ENCODE data around the gene ARID1A.

ARID1A gene

DNA sequence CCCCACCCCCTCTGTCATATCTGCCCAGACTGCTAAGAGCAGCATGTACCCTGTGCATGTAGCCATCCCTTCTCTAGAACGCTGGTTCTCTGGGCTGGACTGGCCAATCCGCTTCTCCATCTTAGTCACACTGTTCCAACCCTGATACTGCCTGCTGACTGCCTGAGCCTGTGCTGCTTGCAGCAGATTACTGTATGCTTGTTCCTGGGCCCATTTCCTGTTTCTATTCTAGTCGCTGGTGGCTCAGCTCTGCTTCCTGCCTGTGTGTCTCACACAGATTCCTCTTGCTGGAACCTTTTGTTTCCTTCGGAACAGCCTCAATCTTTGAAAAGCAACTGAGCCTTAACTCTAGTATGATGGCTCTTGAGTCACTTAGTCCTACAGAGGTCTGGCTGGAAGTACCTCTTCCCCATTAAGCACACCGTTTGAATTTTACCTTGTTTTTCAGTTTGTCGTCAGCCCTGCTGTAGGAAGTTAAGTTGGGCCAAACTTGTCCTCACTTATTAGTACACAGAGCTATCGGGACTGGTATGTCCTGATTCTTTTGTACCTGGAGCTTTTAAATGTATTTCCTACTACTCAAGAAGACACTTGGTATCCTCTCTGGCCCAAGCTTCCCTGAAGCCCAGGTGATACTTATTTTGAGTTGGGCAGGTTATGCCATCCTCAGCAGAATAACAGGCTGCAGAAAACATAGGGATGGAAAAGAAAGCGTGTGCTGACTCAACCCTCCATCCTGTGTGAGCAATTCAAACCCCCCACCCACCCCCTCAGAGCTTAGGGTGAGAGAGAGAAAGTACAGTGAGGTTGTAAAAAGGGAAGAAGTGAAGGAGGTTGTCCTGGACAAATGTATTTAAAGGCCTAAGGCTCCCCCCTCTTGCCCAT, 48.5 kb downstream of the ARID1A start:
- TF ChIP-seq, protein P1, sequence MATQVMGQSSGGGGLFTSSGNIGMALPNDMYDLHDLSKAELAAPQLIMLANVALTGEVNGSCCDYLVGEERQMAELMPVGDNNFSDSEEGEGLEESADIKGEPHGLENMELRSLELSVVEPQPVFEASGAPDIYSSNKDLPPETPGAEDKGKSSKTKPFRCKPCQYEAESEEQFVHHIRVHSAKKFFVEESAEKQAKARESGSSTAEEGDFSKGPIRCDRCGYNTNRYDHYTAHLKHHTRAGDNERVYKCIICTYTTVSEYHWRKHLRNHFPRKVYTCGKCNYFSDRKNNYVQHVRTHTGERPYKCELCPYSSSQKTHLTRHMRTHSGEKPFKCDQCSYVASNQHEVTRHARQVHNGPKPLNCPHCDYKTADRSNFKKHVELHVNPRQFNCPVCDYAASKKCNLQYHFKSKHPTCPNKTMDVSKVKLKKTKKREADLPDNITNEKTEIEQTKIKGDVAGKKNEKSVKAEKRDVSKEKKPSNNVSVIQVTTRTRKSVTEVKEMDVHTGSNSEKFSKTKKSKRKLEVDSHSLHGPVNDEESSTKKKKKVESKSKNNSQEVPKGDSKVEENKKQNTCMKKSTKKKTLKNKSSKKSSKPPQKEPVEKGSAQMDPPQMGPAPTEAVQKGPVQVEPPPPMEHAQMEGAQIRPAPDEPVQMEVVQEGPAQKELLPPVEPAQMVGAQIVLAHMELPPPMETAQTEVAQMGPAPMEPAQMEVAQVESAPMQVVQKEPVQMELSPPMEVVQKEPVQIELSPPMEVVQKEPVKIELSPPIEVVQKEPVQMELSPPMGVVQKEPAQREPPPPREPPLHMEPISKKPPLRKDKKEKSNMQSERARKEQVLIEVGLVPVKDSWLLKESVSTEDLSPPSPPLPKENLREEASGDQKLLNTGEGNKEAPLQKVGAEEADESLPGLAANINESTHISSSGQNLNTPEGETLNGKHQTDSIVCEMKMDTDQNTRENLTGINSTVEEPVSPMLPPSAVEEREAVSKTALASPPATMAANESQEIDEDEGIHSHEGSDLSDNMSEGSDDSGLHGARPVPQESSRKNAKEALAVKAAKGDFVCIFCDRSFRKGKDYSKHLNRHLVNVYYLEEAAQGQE (IDR thresholded peaks at IDR 0.05; ENCODE audit: low read depth): no peak
- TF ChIP-seq, protein P2, sequence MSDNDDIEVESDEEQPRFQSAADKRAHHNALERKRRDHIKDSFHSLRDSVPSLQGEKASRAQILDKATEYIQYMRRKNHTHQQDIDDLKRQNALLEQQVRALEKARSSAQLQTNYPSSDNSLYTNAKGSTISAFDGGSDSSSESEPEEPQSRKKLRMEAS (IDR thresholded peaks at IDR 0.05): no peak
- TF ChIP-seq ZBTB7A (IDR thresholded peaks at IDR 0.05; ENCODE audit: low read depth) (no peak), TEAD4 (IDR thresholded peaks at IDR 0.05) (peak; percentile 29; the same call in 1 of the 2 replicates), YY1 (IDR thresholded peaks at IDR 0.05; ENCODE audit: low read depth) (no peak), EP300 (IDR thresholded peaks at IDR 0.05; ENCODE audit: borderline replicate concordance) (no peak)

DNA sequence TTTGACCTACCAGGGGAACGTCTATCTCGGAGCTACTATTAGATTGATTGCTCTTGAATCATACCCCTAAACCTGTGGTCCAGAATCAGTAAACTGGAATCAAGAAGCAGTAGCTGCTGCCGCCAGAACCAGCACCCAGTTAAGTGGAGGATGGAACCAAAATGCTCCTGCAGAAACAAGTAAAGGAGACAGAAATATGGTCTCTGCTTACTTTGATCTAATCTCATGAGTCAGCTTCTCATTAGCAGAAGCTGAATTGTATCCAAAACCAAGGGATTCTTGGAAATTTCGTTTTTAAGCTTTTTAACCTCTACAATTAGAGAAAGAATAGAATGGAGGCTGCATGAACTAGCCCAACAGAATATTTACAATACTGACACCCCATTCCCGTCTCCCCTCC, 49.4 kb downstream of the ARID1A start:
- TF ChIP-seq ZBTB7A (IDR thresholded peaks at IDR 0.05; ENCODE audit: low read depth) (no peak), TAF1 (IDR thresholded peaks at IDR 0.05; ENCODE audit: low read depth) (no peak), TCF12 (IDR thresholded peaks at IDR 0.05; ENCODE audit: low read depth) (no peak), FOXM1 (IDR thresholded peaks at IDR 0.05; ENCODE audit: borderline replicate concordance, low read depth) (no peak), YY1 (IDR thresholded peaks at IDR 0.05; ENCODE audit: low read depth) (no peak), EGR1 (IDR thresholded peaks at IDR 0.05) (no peak), TEAD4 (IDR thresholded peaks at IDR 0.05) (no peak), EP300 (IDR thresholded peaks at IDR 0.05; ENCODE audit: borderline replicate concordance) (no peak), NFIC (IDR thresholded peaks at IDR 0.05) (no peak), CREB1 (IDR thresholded peaks at IDR 0.05; ENCODE audit: low read depth) (no peak), RAD21 (IDR thresholded peaks at IDR 0.05; ENCODE audit: low read depth) (no peak), CEBPB (IDR thresholded peaks at IDR 0.05) (no peak)
- TF ChIP-seq, protein P3, sequence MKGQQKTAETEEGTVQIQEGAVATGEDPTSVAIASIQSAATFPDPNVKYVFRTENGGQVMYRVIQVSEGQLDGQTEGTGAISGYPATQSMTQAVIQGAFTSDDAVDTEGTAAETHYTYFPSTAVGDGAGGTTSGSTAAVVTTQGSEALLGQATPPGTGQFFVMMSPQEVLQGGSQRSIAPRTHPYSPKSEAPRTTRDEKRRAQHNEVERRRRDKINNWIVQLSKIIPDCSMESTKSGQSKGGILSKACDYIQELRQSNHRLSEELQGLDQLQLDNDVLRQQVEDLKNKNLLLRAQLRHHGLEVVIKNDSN (IDR thresholded peaks at IDR 0.05): no peak
- TF ChIP-seq, protein P2 (IDR thresholded peaks at IDR 0.05): no peak
- TF ChIP-seq, protein P1 (IDR thresholded peaks at IDR 0.05; ENCODE audit: low read depth): no peak

DNA sequence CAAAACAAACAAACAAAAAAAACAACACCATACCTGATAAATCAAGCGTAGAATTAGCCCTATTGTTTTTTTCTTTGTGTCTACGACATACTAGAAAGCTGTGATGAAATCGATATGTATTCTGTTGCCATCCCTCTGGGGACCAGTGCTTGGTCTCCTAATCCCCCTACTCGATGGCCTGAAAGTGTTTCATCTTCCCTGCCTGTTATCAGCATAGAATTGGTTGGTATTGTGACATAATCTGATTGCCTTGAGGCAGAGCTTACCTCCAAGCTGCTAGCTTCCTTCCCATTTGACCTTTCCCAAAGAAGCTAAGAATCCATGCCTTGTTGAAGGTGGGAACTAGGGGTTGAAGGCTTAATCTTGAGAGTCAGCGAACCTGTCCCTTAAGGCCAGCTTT, 51.2 kb downstream of the ARID1A start:
- TF ChIP-seq RAD21 (IDR thresholded peaks at IDR 0.05; ENCODE audit: low read depth) (no peak), YY1 (IDR thresholded peaks at IDR 0.05; ENCODE audit: low read depth) (no peak), TEAD4 (IDR thresholded peaks at IDR 0.05) (no peak), EGR1 (IDR thresholded peaks at IDR 0.05) (no peak), TCF12 (IDR thresholded peaks at IDR 0.05; ENCODE audit: low read depth) (no peak), CREB1 (IDR thresholded peaks at IDR 0.05; ENCODE audit: low read depth) (no peak), FOXM1 (IDR thresholded peaks at IDR 0.05; ENCODE audit: borderline replicate concordance, low read depth) (no peak), TAF1 (IDR thresholded peaks at IDR 0.05; ENCODE audit: low read depth) (no peak), NFIC (IDR thresholded peaks at IDR 0.05) (no peak), CEBPB (IDR thresholded peaks at IDR 0.05) (no peak), ZBTB7A (IDR thresholded peaks at IDR 0.05; ENCODE audit: low read depth) (no peak)
- TF ChIP-seq, protein P2 (IDR thresholded peaks at IDR 0.05): no peak

DNA sequence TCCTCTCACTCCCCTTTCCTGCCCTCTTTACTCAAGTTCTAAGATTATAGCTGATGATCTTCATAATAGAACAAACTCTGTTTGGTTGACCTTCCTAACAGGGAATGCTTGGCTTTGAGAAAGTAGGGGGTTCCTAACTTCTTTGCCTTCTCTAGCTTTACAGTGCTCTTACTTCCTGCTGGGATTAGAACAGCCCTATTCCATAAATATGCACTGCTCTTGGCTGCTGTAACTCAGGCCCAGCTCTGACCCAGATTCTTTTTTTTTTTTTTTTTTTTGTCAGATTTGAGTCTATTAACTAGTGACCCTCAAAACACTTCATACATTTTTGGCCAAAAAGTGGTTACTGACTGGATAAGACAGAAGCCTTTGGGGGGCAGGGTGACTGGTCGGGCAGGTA, 52.5 kb downstream of the ARID1A start:
- TF ChIP-seq RAD21 (IDR thresholded peaks at IDR 0.05; ENCODE audit: low read depth): no peak
- no peak for TF ChIP-seq FOXM1 (IDR thresholded peaks at IDR 0.05; ENCODE audit: borderline replicate concordance, low read depth)
- TF ChIP-seq, protein P1 (IDR thresholded peaks at IDR 0.05; ENCODE audit: low read depth): no peak
- TF ChIP-seq CEBPB (IDR thresholded peaks at IDR 0.05): no peak
- no peak for TF ChIP-seq TEAD4 (IDR thresholded peaks at IDR 0.05)
- no peak for TF ChIP-seq EGR1 (IDR thresholded peaks at IDR 0.05)
- no peak for TF ChIP-seq YY1 (IDR thresholded peaks at IDR 0.05; ENCODE audit: low read depth)
- TF ChIP-seq, protein P2 (IDR thresholded peaks at IDR 0.05): no peak
- TF ChIP-seq NFIC (IDR thresholded peaks at IDR 0.05): no peak

Data from Ishikawa (cell line).